ENCODE results near the gene LDLRAD1. TPM values are rescaled to one million over a fixed set of nuclear protein-coding genes. Genes with fewer than 3 reads are reported as not detected.
"Not testable (repeated sequence)": the region's sequence is repeated elsewhere in the genome, so short reads cannot be mapped to it uniquely, and the experiment has no call there.

Gene LDLRAD1
- total RNA-seq, 1 experiment from 2014 or later = not detected

DNA sequence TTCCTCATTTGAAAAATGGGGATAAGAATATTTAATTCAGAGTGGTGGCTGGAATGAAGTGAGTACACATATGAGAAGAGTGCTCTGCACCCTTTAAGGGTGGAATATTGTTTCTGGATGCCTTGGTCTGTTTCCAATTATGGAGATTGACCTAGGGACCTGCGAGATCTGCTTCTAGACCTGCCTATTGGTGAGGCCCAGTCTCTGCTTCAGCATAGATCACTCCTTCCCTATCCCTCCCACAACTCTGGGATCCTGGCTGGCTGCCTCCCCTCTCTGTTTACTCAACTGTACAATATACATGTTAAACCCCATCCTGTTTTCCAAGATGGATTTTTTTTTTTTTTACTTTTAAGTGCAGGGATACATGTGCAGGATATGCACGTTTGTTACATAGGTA is 6.4 kb upstream of the LDLRAD1 start:
- Histone ChIP-seq H3K4me3 (ENCODE audit: low read depth in 2 of 2, low read length in 2 of 2) (no peak overlapping the region), H3K27me3 (ENCODE audit: control insufficient read depth, insufficient read depth, low read length) (no peaks in the 10 kb centered on the region), H3K36me3 (ENCODE audit: control insufficient read depth, insufficient read depth, low read length) (no peaks in the 10 kb centered on the region), H3K9me3 (ENCODE audit: control insufficient read depth, insufficient read depth, low read depth, low read length) (no peaks in the 10 kb centered on the region), H3K4me1 (ENCODE audit: control insufficient read depth, insufficient read depth, low read length) (no peaks in the 10 kb centered on the region), H3K27ac (ENCODE audit: low read length) (no peak overlapping the region)
- in situ Hi-C loops (cut with HindIII; ENCODE audit: low pct_unique_long_range_greater_than_20kb, low sequenced_read_pairs) = no loop called here
- ChIA-PET POLR2A (no interaction called here), CTCF (no interaction called here)
- DNase-seq (ENCODE audit: low read depth, low spot score) (no peak), ATAC-seq (no peak)
- TF ChIP-seq TCF7L2 (IDR thresholded peaks at IDR 0.05; ENCODE audit: low read depth, low read length) (no peak), SIN3A (IDR thresholded peaks at IDR 0.05; ENCODE audit: borderline replicate concordance, insufficient read depth, low read depth, low read length) (no peak), POLR2AphosphoS5 (IDR thresholded peaks at IDR 0.05; ENCODE audit: low read depth, low read length) (no peak)
- TF ChIP-seq, protein P1, sequence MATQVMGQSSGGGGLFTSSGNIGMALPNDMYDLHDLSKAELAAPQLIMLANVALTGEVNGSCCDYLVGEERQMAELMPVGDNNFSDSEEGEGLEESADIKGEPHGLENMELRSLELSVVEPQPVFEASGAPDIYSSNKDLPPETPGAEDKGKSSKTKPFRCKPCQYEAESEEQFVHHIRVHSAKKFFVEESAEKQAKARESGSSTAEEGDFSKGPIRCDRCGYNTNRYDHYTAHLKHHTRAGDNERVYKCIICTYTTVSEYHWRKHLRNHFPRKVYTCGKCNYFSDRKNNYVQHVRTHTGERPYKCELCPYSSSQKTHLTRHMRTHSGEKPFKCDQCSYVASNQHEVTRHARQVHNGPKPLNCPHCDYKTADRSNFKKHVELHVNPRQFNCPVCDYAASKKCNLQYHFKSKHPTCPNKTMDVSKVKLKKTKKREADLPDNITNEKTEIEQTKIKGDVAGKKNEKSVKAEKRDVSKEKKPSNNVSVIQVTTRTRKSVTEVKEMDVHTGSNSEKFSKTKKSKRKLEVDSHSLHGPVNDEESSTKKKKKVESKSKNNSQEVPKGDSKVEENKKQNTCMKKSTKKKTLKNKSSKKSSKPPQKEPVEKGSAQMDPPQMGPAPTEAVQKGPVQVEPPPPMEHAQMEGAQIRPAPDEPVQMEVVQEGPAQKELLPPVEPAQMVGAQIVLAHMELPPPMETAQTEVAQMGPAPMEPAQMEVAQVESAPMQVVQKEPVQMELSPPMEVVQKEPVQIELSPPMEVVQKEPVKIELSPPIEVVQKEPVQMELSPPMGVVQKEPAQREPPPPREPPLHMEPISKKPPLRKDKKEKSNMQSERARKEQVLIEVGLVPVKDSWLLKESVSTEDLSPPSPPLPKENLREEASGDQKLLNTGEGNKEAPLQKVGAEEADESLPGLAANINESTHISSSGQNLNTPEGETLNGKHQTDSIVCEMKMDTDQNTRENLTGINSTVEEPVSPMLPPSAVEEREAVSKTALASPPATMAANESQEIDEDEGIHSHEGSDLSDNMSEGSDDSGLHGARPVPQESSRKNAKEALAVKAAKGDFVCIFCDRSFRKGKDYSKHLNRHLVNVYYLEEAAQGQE (IDR thresholded peaks at IDR 0.05; ENCODE audit: insufficient read depth in 1 of 2, low read depth in 2 of 2, low read length in 1 of 2) = no peak
- TF ChIP-seq, protein P2, sequence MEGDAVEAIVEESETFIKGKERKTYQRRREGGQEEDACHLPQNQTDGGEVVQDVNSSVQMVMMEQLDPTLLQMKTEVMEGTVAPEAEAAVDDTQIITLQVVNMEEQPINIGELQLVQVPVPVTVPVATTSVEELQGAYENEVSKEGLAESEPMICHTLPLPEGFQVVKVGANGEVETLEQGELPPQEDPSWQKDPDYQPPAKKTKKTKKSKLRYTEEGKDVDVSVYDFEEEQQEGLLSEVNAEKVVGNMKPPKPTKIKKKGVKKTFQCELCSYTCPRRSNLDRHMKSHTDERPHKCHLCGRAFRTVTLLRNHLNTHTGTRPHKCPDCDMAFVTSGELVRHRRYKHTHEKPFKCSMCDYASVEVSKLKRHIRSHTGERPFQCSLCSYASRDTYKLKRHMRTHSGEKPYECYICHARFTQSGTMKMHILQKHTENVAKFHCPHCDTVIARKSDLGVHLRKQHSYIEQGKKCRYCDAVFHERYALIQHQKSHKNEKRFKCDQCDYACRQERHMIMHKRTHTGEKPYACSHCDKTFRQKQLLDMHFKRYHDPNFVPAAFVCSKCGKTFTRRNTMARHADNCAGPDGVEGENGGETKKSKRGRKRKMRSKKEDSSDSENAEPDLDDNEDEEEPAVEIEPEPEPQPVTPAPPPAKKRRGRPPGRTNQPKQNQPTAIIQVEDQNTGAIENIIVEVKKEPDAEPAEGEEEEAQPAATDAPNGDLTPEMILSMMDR (IDR thresholded peaks at IDR 0.05) = no peak
- intact Hi-C loops (cut with micrococcal nuclease; ENCODE audit: unreplicated experiment) = no loop called here
- BruUV-seq (replicated peaks) = no TSS peak

DNA sequence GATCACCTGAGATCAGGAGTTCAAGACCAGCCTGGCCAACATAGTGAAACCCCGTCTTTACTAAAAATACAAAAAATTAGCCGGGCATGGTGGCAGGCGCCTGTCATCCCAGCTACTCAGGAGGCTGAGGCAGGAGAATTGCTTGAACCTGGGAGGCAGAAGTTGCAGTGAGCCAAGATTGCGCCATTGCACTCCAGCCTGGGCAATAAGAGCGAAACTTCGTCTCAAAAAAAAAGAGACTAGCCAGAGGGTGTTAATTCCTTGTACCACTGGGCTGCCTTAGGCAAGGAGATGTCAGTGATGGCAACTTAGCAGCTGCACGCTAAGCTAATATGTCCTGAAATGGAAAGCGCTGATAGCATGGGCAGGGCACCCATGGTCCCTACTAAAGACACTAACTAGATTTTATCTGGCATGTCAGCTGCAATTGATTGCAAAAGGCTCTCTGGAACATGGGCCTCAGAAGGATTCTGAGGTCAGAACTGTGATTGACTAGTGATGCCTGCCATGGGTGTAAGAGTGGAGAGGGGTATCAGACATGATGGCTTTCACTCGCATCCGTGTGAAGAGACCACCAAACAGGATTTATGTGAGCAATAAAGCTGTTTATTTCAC is 1.7 kb upstream of the LDLRAD1 start:
- H3K4me3 ChIP-seq (ENCODE audit: low read depth in 2 of 2, low read length in 2 of 2); POLR2A ChIA-PET; H3K27me3 ChIP-seq (ENCODE audit: control insufficient read depth, insufficient read depth, low read length); intact Hi-C loops (cut with micrococcal nuclease; ENCODE audit: unreplicated experiment); BruUV-seq (replicated peaks); H3K27ac ChIP-seq (ENCODE audit: low read length); ATAC-seq; DNase-seq (ENCODE audit: low read depth, low spot score); H3K36me3 ChIP-seq (ENCODE audit: control insufficient read depth, insufficient read depth, low read length); H3K9me3 ChIP-seq (ENCODE audit: control insufficient read depth, insufficient read depth, low read depth, low read length); H3K4me1 ChIP-seq (ENCODE audit: control insufficient read depth, insufficient read depth, low read length); CTCF ChIA-PET; in situ Hi-C loops (cut with HindIII; ENCODE audit: low pct_unique_long_range_greater_than_20kb, low sequenced_read_pairs): not testable (repeated sequence)

DNA sequence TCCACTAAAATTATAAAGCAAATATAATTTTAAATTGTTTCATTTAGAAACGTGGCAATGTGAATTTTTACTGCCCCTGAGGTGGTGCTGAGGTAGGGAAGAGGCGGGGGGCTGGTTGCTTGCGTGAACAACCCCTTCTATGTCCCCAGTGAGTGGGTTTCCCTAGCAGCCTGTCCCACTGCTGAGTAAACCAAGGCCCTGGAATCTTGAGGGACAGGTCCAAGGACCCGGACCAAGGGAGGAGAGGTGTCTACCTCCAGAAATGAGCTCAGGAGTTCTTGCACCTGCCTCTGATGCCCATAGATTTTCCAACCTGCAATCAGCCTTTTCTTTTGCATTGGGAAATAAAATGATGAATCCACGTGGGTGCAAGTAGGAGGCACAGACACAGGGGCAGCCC is 649 bp upstream of the LDLRAD1 start:
- intact Hi-C loops (cut with micrococcal nuclease; ENCODE audit: unreplicated experiment) (no loop called here), in situ Hi-C loops (cut with HindIII; ENCODE audit: low pct_unique_long_range_greater_than_20kb, low sequenced_read_pairs) (no loop called here)
- BruUV-seq (replicated peaks) = no TSS peak
- TF ChIP-seq SIN3A (IDR thresholded peaks at IDR 0.05; ENCODE audit: borderline replicate concordance, insufficient read depth, low read depth, low read length) = no peak
- TF ChIP-seq, protein P1 (IDR thresholded peaks at IDR 0.05; ENCODE audit: insufficient read depth in 1 of 2, low read depth in 2 of 2, low read length in 1 of 2) = no peak
- TF ChIP-seq TCF7L2 (IDR thresholded peaks at IDR 0.05; ENCODE audit: low read depth, low read length) = no peak
- TF ChIP-seq, protein P2 (IDR thresholded peaks at IDR 0.05) = no peak
- TF ChIP-seq POLR2AphosphoS5 (IDR thresholded peaks at IDR 0.05; ENCODE audit: low read depth, low read length) = no peak
- no peaks in the 10 kb centered on the region for H3K9me3 ChIP-seq (ENCODE audit: control insufficient read depth, insufficient read depth, low read depth, low read length)
- H3K4me1 ChIP-seq (ENCODE audit: control insufficient read depth, insufficient read depth, low read length) = peaks cover 7% of the 10 kb centered on the region; the same call in 1 of the 2 replicates
- ATAC-seq = no peak
- no peak overlapping the region for H3K4me3 ChIP-seq (ENCODE audit: low read depth in 2 of 2, low read length in 2 of 2)
- ChIA-PET POLR2A (no interaction called here), CTCF (no interaction called here)
- no peaks in the 10 kb centered on the region for H3K36me3 ChIP-seq (ENCODE audit: control insufficient read depth, insufficient read depth, low read length)
- no peak for DNase-seq (ENCODE audit: low read depth, low spot score)
- no peak overlapping the region for H3K27ac ChIP-seq (ENCODE audit: low read length)
- no peaks in the 10 kb centered on the region for H3K27me3 ChIP-seq (ENCODE audit: control insufficient read depth, insufficient read depth, low read length)

Data from Panc1 (cell line).